Neural cell (in vitro differentiated cells): ENCODE results near the gene FGF14.

Source experiments
- EZH2 ChIP-seq: fragments of 200-600, 300-800 bp; shearing (Covaris generic), sonication (generic); IDR thresholded peaks from 2 replicates; pipeline ENCODE4 v1.6.1; 2014; ENCODE audit warnings: antibody characterized with exemption, low read length, borderline replicate concordance, mild to moderate bottlenecking; ENCODE audit not compliant: insufficient read depth, poor library complexity, severe bottlenecking
- POLR2AphosphoS5 ChIP-seq: IDR thresholded peaks from 2 replicates; pipeline ENCODE4 v1.6.1; 2012
- RAD21 ChIP-seq: fragments of 450-650 bp; conservative IDR thresholded peaks from 2 replicates; pipeline ENCODE4 v1.6.1; 2014; ENCODE audit warnings: antibody characterized with exemption, mild to moderate bottlenecking, moderate library complexity
- SMC3 ChIP-seq: fragments of 450-650 bp; conservative IDR thresholded peaks from 2 replicates; pipeline ENCODE4 v1.6.1; 2014; ENCODE audit warnings: antibody characterized with exemption, mild to moderate bottlenecking, moderate library complexity; ENCODE audit not compliant: poor library complexity
- TF ChIP-seq, protein P1 (sequence below): fragments of 450-650 bp; IDR thresholded peaks from 2 replicates; pipeline ENCODE4 v1.5.1; 2014; ENCODE audit warnings: antibody characterized with exemption, mild to moderate bottlenecking, moderate library complexity; ENCODE audit not compliant: poor library complexity, severe bottlenecking
- TF ChIP-seq, protein P2 (sequence below): IDR thresholded peaks from 2 replicates; pipeline ENCODE4 v1.6.1; 2012; ENCODE audit warnings: borderline replicate concordance

DNA sequence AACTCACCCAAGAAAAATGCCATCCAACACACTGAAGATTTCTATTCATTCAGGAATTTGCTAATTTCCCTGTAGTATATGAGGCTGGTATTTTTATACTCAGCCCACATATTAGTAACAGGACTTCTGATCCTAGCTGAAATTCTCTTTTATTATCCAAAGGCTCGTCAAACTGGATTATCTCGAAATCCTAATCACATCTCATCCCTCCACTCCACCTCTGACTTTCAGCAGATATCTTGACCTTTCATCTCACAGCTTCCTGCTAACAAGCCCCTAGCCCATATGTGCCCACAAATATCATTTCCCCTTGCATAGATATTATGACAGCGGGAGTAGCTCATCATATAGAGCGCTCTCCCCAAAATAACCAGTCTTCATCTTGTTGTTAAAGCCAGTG is 279.7 kb downstream of the FGF14 start:
- no peak for TF ChIP-seq RAD21
- TF ChIP-seq, protein P1, sequence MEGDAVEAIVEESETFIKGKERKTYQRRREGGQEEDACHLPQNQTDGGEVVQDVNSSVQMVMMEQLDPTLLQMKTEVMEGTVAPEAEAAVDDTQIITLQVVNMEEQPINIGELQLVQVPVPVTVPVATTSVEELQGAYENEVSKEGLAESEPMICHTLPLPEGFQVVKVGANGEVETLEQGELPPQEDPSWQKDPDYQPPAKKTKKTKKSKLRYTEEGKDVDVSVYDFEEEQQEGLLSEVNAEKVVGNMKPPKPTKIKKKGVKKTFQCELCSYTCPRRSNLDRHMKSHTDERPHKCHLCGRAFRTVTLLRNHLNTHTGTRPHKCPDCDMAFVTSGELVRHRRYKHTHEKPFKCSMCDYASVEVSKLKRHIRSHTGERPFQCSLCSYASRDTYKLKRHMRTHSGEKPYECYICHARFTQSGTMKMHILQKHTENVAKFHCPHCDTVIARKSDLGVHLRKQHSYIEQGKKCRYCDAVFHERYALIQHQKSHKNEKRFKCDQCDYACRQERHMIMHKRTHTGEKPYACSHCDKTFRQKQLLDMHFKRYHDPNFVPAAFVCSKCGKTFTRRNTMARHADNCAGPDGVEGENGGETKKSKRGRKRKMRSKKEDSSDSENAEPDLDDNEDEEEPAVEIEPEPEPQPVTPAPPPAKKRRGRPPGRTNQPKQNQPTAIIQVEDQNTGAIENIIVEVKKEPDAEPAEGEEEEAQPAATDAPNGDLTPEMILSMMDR = no peak
- no peak for TF ChIP-seq POLR2AphosphoS5
- TF ChIP-seq, protein P2, sequence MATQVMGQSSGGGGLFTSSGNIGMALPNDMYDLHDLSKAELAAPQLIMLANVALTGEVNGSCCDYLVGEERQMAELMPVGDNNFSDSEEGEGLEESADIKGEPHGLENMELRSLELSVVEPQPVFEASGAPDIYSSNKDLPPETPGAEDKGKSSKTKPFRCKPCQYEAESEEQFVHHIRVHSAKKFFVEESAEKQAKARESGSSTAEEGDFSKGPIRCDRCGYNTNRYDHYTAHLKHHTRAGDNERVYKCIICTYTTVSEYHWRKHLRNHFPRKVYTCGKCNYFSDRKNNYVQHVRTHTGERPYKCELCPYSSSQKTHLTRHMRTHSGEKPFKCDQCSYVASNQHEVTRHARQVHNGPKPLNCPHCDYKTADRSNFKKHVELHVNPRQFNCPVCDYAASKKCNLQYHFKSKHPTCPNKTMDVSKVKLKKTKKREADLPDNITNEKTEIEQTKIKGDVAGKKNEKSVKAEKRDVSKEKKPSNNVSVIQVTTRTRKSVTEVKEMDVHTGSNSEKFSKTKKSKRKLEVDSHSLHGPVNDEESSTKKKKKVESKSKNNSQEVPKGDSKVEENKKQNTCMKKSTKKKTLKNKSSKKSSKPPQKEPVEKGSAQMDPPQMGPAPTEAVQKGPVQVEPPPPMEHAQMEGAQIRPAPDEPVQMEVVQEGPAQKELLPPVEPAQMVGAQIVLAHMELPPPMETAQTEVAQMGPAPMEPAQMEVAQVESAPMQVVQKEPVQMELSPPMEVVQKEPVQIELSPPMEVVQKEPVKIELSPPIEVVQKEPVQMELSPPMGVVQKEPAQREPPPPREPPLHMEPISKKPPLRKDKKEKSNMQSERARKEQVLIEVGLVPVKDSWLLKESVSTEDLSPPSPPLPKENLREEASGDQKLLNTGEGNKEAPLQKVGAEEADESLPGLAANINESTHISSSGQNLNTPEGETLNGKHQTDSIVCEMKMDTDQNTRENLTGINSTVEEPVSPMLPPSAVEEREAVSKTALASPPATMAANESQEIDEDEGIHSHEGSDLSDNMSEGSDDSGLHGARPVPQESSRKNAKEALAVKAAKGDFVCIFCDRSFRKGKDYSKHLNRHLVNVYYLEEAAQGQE = no peak
- TF ChIP-seq SMC3 = no peak
- no peak for TF ChIP-seq EZH2
